GM13976 (cell line): ENCODE results near the gene LYRM2.

Experiments
- DNase-seq: peaks from one replicate; pipeline ENCODE4 v3.0.0; 2012; ENCODE audit warnings: low spot score
- in situ Hi-C: fragments of 300-500 bp; cut with MboI; formaldehyde crosslinking; loops from one replicate; pipeline ENCODE4 v1.12.0; 2022; ENCODE audit warnings: low sequenced_read_pairs, mixed read lengths, inconsistent platforms; ENCODE audit not compliant: unreplicated experiment
- TF ChIP-seq, protein P1 (sequence below): IDR thresholded peaks from 2 replicates; pipeline ENCODE4 v1.5.1; 2012; ENCODE audit warnings: borderline replicate concordance, mild to moderate bottlenecking; ENCODE audit not compliant: insufficient read depth; ENCODE audit errors: extremely low read depth, missing control alignments, control extremely low read depth

The LYRM2 gene

DNA sequence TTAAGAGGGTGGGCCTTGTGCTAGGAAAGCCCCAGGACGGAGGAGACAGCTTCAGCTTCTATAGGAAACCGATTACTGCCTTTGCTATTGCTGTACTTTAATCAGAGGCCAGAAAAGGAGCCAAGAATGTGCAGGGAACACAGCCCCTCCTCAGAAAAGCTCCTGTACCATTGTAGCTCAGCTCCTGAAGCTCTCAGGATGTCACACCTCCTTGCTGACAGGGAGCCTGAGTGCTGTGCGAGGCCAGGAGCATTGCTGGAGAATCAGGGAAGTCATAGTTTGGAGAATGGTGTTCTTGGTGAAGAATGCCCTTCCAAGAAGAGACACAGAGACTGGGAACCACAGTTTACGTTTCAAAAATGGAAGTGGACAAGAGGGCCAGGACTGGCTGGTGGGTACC, 46.8 kb downstream of the LYRM2 start:
- in situ Hi-C loops = no loop called here
- TF ChIP-seq, protein P1, sequence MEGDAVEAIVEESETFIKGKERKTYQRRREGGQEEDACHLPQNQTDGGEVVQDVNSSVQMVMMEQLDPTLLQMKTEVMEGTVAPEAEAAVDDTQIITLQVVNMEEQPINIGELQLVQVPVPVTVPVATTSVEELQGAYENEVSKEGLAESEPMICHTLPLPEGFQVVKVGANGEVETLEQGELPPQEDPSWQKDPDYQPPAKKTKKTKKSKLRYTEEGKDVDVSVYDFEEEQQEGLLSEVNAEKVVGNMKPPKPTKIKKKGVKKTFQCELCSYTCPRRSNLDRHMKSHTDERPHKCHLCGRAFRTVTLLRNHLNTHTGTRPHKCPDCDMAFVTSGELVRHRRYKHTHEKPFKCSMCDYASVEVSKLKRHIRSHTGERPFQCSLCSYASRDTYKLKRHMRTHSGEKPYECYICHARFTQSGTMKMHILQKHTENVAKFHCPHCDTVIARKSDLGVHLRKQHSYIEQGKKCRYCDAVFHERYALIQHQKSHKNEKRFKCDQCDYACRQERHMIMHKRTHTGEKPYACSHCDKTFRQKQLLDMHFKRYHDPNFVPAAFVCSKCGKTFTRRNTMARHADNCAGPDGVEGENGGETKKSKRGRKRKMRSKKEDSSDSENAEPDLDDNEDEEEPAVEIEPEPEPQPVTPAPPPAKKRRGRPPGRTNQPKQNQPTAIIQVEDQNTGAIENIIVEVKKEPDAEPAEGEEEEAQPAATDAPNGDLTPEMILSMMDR = no peak
- no peak for DNase-seq

DNA sequence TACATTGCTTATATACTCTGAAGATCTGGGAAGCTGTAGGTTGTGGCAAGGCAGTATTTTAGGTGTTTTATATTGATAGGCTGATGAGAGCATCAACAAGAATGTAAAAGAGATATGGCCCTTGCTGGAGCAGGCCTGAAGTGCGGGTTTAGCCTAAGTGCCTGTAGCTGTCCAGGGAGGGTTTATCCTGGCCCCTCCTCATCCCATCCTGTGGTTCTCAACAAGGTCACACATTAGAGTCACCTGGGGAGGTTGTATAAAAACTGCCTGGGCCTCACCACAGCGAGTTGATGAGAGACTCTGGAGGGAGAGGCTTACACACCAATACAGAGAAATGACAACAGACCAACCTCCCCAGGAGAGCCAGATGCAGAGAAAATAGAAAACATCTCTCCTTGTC, 48.4 kb downstream of the LYRM2 start:
- in situ Hi-C loops = no loop called here
- DNase-seq = no peak
- TF ChIP-seq, protein P1 = no peak

DNA sequence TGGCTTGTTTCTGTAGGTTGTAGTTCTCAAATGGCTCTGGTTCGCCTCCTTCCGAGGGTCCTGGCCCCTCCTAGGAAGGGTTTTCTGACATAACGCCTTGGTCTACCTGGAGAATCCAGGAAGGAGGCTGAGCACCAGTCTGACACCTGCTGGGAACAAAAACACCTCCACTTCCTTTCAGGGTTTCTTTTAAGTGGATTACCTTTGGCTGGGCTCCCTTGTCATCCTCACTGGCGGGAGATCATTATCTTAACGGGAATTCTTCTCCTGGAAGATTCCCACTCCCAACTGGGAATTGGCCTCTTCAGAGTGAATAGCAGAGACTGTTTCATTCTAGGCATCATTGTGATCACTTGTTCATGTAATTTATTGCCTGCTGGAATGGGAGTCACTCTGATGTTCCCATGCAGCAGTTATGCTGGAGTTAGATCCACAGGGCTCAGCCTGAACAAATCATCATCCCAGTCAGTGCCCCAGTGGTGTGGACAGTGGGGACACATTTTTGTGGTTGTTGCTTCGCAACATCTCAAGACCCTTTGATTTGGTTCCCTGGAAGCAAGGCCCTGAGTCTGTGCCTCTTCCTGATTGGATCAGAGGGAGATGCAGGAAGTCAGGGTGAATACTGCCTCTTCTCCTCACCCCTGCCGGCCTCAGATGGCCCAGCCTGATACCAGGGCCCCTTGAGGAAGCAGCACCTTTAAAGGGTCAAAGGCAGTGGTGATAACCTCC, 49.1 kb downstream of the LYRM2 start:
- no peak for DNase-seq
- in situ Hi-C loops = no loop called here
- TF ChIP-seq, protein P1 = no peak

DNA sequence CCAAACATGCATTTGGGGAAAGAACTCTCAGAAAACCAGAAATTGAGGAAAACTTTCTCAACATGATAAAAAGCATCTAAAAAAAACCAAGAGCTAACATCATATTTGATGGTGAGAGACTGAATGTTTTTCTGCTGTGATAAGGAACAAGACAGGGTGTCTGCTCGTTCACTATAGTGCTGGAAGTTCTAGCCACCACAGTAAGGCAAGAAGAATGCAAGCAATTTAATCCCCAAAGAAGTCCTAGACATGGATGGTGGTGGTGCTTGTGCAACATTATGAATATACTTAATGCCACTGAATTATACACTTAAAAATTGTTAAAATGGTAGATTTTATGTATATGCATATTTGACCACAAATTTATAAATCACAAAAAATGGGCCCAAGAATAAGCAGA, 53.4 kb downstream of the LYRM2 start:
- in situ Hi-C loops = no loop called here

DNA sequence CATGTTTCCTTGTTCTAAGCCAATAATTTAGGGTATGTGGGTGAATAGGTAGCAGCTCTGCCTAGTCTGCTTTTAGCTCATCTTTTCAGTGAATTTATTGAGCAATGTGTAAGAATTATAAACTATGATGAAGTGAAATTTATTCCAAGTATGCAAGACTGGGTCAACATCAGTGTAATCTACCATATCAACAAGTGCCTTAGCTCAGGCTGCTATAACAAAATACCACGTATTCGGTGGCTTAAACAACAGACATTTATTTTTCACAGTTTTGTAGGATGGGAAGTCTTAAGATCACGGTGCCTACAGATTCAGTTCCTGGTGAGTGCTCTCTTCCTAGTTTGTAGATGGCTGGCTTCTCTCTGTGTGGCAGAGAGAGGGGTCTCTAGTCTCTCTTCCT, 54.0 kb downstream of the LYRM2 start:
- DNase-seq = no peak
- TF ChIP-seq, protein P1 = no peak
- in situ Hi-C loops = no loop called here

More for the DNA sequence above, 53.4 kb downstream of the LYRM2 start:
- TF ChIP-seq, protein P1 = no peak
- no peak for DNase-seq

DNA sequence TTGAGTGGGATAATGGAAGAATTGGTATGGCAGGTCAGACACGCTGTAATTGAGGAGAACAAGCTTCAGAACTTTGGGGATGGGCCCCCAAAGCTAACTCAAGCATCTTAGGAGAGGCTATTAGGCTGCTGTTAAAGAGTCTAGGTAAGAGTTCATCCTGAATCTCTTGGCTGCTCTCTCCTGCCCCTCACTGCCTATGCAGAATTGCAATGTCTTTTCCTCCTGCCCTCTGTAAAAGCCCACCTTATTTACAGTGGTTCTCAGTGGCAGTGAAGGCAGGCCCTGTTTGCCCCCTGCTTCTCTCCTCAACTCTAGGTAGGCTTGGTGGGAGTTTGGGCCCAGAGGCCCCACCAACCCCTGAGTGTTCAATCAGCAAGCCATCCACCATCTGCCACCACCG, 55.0 kb downstream of the LYRM2 start:
- TF ChIP-seq, protein P1 = no peak
- in situ Hi-C loops = no loop called here
- no peak for DNase-seq
